GM23338 (cell line): ENCODE results near the gene SSTR3. TPM values are rescaled to one million over a fixed set of nuclear protein-coding genes. Genes with fewer than 3 reads are reported as not detected.

Experiments used
- ATAC-seq: fragments of 200-7000 bp; cut with Tn5 transposase; 3 replicates; pipeline ENCODE4 v1.9.1; 2020
- DNase-seq: peaks from one replicate; pipeline ENCODE4 v3.0.0-alpha.2; 2015; ENCODE audit warnings: low spot score
- H2AFZ ChIP-seq: fragments of 200-600 bp; sonication (generic); 2 replicates; pipeline ENCODE4 v1.8.0; 2016; ENCODE audit warnings: antibody characterized with exemption, mild to moderate bottlenecking, moderate library complexity
- H3F3A ChIP-seq: fragments of 200-600 bp; sonication (generic); replicated peaks from 2 replicates; pipeline ENCODE4 v1.8.0; 2017; ENCODE audit warnings: antibody characterized with exemption, mixed run types, low read depth
- H3K27ac ChIP-seq: fragments of 200-600 bp; sonication (generic); 2 replicates; pipeline ENCODE4 v1.6.1; 2016; ENCODE audit warnings: low read depth
- H3K27me3 ChIP-seq: fragments of 200-600 bp; sonication (generic); 2 replicates; pipeline ENCODE4 v1.8.0; 2016; ENCODE audit warnings: mild to moderate bottlenecking, mixed run types, moderate library complexity; ENCODE audit not compliant: insufficient read depth
- H3K36me3 ChIP-seq: fragments of 200-600 bp; sonication (generic); 2 replicates; pipeline ENCODE4 v1.8.0; 2016; ENCODE audit warnings: mild to moderate bottlenecking; ENCODE audit not compliant: insufficient read depth
- H3K4me1 ChIP-seq: fragments of 200-600 bp; sonication (generic); 2 replicates; pipeline ENCODE4 v1.8.0; 2016; ENCODE audit warnings: mild to moderate bottlenecking, moderate library complexity; ENCODE audit not compliant: insufficient read depth
- H3K4me2 ChIP-seq: fragments of 200-600 bp; sonication (generic); 2 replicates; pipeline ENCODE4 v1.7.1; 2017; ENCODE audit warnings: mixed run types
- H3K4me3 ChIP-seq: fragments of 200-600 bp; sonication (generic); 2 replicates; pipeline ENCODE4 v1.6.1; 2016; ENCODE audit warnings: mixed run types
- H3K79me2 ChIP-seq: fragments of 200-600 bp; sonication (generic); replicated peaks from 2 replicates; pipeline ENCODE4 v1.8.0; 2017; ENCODE audit warnings: mild to moderate bottlenecking; ENCODE audit not compliant: insufficient read depth
- H3K9me2 ChIP-seq: fragments of 200-600 bp; sonication (generic); 2 replicates; pipeline ENCODE4 v1.8.0; 2017; ENCODE audit not compliant: insufficient read depth
- H4K20me1 ChIP-seq: fragments of 200-600 bp; sonication (generic); replicated peaks from 2 replicates; pipeline ENCODE4 v1.8.0; 2017; ENCODE audit warnings: mild to moderate bottlenecking; ENCODE audit not compliant: insufficient read depth
- H3K27ac Mint-ChIP-seq: 2 replicates; pipeline ENCODE4 v1.8.0; 2020; ENCODE audit warnings: inconsistent platforms, mild to moderate bottlenecking, moderate library complexity, mixed read lengths
- H3K27me3 Mint-ChIP-seq: 3 replicates; pipeline ENCODE4 v1.8.0; 2022; ENCODE audit warnings: low read depth, mild to moderate bottlenecking, moderate library complexity, mixed read lengths, inconsistent platforms; ENCODE audit not compliant: insufficient read depth, poor library complexity
- H3K36me3 Mint-ChIP-seq: 3 replicates; pipeline ENCODE4 v1.8.0; 2021; ENCODE audit warnings: low read depth, mild to moderate bottlenecking, inconsistent platforms, moderate library complexity, mixed read lengths
- H3K4me1 Mint-ChIP-seq: 3 replicates; pipeline ENCODE4 v1.8.0; 2020; ENCODE audit warnings: mild to moderate bottlenecking, inconsistent platforms, mixed read lengths
- H3K4me3 Mint-ChIP-seq: 3 replicates; pipeline ENCODE4 v1.8.0; 2021; ENCODE audit warnings: moderate library complexity, mild to moderate bottlenecking, inconsistent platforms, mixed read lengths
- H3K9me3 Mint-ChIP-seq: 3 replicates; pipeline ENCODE4 v1.8.0; 2020; ENCODE audit warnings: moderate library complexity, mild to moderate bottlenecking, inconsistent platforms, mixed read lengths
- CREB1 ChIP-seq: fragments of 250-450 bp; sonication (Bioruptor Pico); IDR thresholded peaks from 2 replicates; pipeline ENCODE4 v1.5.0; 2020; ENCODE audit warnings: low read depth, mild to moderate bottlenecking, moderate library complexity
- ETS1 ChIP-seq: IDR thresholded peaks from 2 replicates; pipeline ENCODE4 v1.6.1; 2016; ENCODE audit warnings: antibody characterized with exemption
- EZH2 ChIP-seq: fragments of 200-600 bp; sonication (generic); IDR thresholded peaks from one replicate; pipeline ENCODE4 v1.8.0; 2017; ENCODE audit warnings: antibody characterized with exemption, mild to moderate bottlenecking, low read depth; ENCODE audit not compliant: unreplicated experiment
- EZH2phosphoT487 ChIP-seq: fragments of 200-600 bp; sonication (generic); IDR thresholded peaks from one replicate; pipeline ENCODE4 v1.8.1; 2018; ENCODE audit warnings: antibody characterized with exemption; ENCODE audit not compliant: unreplicated experiment
- JUNB ChIP-seq: IDR thresholded peaks from one replicate; pipeline ENCODE4 v1.6.1; 2016; ENCODE audit warnings: antibody characterized with exemption; ENCODE audit not compliant: unreplicated experiment
- NANOG ChIP-seq: IDR thresholded peaks from 2 replicates; pipeline ENCODE4 v1.6.1; 2016; ENCODE audit warnings: antibody characterized with exemption, borderline replicate concordance
- STAT1 ChIP-seq: IDR thresholded peaks from one replicate; pipeline ENCODE4 v1.6.1; 2016; ENCODE audit warnings: antibody characterized with exemption; ENCODE audit not compliant: unreplicated experiment
- ZNF114 ChIP-seq: fragments of 250-450 bp; sonication (Bioruptor Pico); IDR thresholded peaks from 2 replicates; pipeline ENCODE4 v1.5.0; 2020; ENCODE audit warnings: mild to moderate bottlenecking, moderate library complexity
- ZNF331 ChIP-seq: fragments of 250-450 bp; sonication (Bioruptor Pico); IDR thresholded peaks from 2 replicates; pipeline ENCODE4 v1.5.0; 2020; ENCODE audit warnings: low read depth, mild to moderate bottlenecking, moderate library complexity
- polyA plus RNA-seq: library from polyadenylated mRNA; unstranded; fragments of >200 nt; fragmentation: Nextera tagmentation; extraction: Ambion mirVana; gene quantifications from 2 replicates; pipeline ENCODE4 v1.2.1, GENCODE V29; 2016
- total RNA-seq: library from RNA; depleted of rRNA; stranded (reverse); fragments of >200 nt; shearing (Covaris generic); gene quantifications from 2 replicates; pipeline ENCODE4 v1.2.3, GENCODE V29; 2014
- TF ChIP-seq, protein P1 (sequence below): IDR thresholded peaks from one replicate; pipeline ENCODE4 v1.6.1; 2018; ENCODE audit warnings: antibody characterized with exemption; ENCODE audit not compliant: unreplicated experiment
- TF ChIP-seq, protein P2 (sequence below): fragments of 250-450 bp; sonication (Bioruptor Pico); IDR thresholded peaks from 2 replicates; pipeline ENCODE4 v1.5.0; 2020; ENCODE audit warnings: mild to moderate bottlenecking, moderate library complexity

Gene SSTR3
- total and polyA plus RNA-seq, 2 experiments from 2014 or later = 0.66 TPM; not detected in 1

DNA sequence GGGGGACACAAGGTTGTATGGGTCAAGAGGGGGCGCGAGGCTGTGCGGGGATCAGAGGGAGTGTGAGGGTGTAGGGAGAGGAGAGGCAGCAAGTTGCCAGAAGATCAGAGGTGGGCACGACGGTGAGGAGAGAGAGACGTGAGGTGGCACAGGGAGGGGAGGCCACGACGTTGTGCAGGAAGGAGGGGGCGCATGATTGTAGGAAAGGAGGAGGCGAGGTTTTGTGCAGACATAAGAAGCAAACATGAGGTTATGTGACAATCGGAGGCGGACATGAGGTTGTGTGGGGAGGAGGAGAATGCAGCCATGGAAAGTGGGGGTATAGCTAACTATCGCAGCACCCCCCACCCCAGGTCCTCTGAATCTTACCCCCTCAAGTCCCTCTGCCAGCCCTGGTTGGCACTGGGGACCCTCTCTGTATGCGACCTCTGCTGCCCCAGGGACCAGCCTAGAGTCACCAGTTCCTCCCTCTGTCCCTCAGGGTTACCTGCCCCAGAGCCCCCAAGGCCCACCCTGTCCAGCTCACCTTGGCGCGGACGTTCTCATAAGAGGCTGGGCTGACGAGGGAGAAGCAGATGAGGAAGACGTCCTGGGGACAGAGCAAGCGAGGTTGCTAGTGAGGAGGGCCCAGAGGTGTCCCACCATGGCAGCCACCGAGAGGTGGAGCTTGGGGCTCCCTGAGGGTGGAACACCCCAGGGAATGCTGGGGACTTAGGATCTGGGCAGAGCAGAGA lies 19.3 kb upstream of the SSTR3 start:
- H3K27ac Mint-ChIP-seq = no peak overlapping the region
- H4K20me1 ChIP-seq = no peaks in the 10 kb centered on the region
- no peaks in the 10 kb centered on the region for H3K9me2 ChIP-seq
- H3K4me3 Mint-ChIP-seq = no peak overlapping the region
- no peak overlapping the region for H3K4me2 ChIP-seq
- peaks cover 8% of the 10 kb centered on the region for H3K4me1 Mint-ChIP-seq
- TF ChIP-seq, protein P1, sequence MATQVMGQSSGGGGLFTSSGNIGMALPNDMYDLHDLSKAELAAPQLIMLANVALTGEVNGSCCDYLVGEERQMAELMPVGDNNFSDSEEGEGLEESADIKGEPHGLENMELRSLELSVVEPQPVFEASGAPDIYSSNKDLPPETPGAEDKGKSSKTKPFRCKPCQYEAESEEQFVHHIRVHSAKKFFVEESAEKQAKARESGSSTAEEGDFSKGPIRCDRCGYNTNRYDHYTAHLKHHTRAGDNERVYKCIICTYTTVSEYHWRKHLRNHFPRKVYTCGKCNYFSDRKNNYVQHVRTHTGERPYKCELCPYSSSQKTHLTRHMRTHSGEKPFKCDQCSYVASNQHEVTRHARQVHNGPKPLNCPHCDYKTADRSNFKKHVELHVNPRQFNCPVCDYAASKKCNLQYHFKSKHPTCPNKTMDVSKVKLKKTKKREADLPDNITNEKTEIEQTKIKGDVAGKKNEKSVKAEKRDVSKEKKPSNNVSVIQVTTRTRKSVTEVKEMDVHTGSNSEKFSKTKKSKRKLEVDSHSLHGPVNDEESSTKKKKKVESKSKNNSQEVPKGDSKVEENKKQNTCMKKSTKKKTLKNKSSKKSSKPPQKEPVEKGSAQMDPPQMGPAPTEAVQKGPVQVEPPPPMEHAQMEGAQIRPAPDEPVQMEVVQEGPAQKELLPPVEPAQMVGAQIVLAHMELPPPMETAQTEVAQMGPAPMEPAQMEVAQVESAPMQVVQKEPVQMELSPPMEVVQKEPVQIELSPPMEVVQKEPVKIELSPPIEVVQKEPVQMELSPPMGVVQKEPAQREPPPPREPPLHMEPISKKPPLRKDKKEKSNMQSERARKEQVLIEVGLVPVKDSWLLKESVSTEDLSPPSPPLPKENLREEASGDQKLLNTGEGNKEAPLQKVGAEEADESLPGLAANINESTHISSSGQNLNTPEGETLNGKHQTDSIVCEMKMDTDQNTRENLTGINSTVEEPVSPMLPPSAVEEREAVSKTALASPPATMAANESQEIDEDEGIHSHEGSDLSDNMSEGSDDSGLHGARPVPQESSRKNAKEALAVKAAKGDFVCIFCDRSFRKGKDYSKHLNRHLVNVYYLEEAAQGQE = no peak
- TF ChIP-seq, protein P2, sequence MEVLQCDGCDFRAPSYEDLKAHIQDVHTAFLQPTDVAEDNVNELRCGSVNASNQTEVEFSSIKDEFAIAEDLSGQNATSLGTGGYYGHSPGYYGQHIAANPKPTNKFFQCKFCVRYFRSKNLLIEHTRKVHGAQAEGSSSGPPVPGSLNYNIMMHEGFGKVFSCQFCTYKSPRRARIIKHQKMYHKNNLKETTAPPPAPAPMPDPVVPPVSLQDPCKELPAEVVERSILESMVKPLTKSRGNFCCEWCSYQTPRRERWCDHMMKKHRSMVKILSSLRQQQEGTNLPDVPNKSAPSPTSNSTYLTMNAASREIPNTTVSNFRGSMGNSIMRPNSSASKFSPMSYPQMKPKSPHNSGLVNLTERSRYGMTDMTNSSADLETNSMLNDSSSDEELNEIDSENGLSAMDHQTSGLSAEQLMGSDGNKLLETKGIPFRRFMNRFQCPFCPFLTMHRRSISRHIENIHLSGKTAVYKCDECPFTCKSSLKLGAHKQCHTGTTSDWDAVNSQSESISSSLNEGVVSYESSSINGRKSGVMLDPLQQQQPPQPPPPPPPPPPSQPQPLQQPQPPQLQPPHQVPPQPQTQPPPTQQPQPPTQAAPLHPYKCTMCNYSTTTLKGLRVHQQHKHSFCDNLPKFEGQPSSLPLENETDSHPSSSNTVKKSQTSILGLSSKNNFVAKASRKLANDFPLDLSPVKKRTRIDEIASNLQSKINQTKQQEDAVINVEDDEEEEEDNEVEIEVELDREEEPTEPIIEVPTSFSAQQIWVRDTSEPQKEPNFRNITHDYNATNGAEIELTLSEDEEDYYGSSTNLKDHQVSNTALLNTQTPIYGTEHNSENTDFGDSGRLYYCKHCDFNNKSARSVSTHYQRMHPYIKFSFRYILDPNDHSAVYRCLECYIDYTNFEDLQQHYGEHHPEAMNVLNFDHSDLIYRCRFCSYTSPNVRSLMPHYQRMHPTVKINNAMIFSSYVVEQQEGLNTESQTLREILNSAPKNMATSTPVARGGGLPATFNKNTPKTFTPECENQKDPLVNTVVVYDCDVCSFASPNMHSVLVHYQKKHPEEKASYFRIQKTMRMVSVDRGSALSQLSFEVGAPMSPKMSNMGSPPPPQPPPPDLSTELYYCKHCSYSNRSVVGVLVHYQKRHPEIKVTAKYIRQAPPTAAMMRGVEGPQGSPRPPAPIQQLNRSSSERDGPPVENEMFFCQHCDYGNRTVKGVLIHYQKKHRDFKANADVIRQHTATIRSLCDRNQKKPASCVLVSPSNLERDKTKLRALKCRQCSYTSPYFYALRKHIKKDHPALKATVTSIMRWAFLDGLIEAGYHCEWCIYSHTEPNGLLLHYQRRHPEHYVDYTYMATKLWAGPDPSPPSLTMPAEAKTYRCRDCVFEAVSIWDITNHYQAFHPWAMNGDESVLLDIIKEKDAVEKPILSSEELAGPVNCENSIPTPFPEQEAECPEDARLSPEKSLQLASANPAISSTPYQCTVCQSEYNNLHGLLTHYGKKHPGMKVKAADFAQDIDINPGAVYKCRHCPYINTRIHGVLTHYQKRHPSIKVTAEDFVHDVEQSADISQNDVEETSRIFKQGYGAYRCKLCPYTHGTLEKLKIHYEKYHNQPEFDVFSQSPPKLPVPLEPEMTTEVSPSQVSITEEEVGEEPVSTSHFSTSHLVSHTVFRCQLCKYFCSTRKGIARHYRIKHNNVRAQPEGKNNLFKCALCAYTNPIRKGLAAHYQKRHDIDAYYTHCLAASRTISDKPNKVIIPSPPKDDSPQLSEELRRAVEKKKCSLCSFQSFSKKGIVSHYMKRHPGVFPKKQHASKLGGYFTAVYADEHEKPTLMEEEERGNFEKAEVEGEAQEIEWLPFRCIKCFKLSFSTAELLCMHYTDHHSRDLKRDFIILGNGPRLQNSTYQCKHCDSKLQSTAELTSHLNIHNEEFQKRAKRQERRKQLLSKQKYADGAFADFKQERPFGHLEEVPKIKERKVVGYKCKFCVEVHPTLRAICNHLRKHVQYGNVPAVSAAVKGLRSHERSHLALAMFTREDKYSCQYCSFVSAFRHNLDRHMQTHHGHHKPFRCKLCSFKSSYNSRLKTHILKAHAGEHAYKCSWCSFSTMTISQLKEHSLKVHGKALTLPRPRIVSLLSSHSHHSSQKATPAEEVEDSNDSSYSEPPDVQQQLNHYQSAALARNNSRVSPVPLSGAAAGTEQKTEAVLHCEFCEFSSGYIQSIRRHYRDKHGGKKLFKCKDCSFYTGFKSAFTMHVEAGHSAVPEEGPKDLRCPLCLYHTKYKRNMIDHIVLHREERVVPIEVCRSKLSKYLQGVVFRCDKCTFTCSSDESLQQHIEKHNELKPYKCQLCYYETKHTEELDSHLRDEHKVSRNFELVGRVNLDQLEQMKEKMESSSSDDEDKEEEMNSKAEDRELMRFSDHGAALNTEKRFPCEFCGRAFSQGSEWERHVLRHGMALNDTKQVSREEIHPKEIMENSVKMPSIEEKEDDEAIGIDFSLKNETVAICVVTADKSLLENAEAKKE (CRISPR knock-in tag) = no peak
- TF ChIP-seq EZH2phosphoT487 (no peak), ZNF114 (CRISPR knock-in tag) (no peak), EZH2 (no peak), NANOG (no peak), CREB1 (CRISPR knock-in tag) (no peak), JUNB (no peak), ETS1 (no peak), STAT1 (no peak), ZNF331 (CRISPR knock-in tag) (no peak)
- H3K27me3 Mint-ChIP-seq = peaks cover 11% of the 10 kb centered on the region
- H3F3A ChIP-seq = no peaks in the 10 kb centered on the region
- no peaks in the 10 kb centered on the region for H3K36me3 Mint-ChIP-seq
- no peak overlapping the region for H3K4me3 ChIP-seq
- H3K9me3 Mint-ChIP-seq = no peaks in the 10 kb centered on the region
- DNase-seq = no peak
- no peak overlapping the region for H2AFZ ChIP-seq
- H3K27ac ChIP-seq = no peak overlapping the region
- no peaks in the 10 kb centered on the region for H3K36me3 ChIP-seq
- H3K79me2 ChIP-seq = no peaks in the 10 kb centered on the region
- no peaks in the 10 kb centered on the region for H3K4me1 ChIP-seq
- ATAC-seq = no peak
- H3K27me3 ChIP-seq = no peaks in the 10 kb centered on the region
